Kidney tubule cell (primary cell): ENCODE results near the gene THBS2.
A peak's percentile ranks its signal among the peaks of the same experiment; 100 is the strongest.
"Not testable (repeated sequence)": the region's sequence is repeated elsewhere in the genome, so short reads cannot be mapped to it uniquely, and the experiment has no call there.

ENCODE experiments used
- DNase-seq: peaks from one replicate; pipeline ENCODE4 v3.0.0-alpha.2; 2018; ENCODE audit warnings: low spot score

The THBS2 gene

DNA sequence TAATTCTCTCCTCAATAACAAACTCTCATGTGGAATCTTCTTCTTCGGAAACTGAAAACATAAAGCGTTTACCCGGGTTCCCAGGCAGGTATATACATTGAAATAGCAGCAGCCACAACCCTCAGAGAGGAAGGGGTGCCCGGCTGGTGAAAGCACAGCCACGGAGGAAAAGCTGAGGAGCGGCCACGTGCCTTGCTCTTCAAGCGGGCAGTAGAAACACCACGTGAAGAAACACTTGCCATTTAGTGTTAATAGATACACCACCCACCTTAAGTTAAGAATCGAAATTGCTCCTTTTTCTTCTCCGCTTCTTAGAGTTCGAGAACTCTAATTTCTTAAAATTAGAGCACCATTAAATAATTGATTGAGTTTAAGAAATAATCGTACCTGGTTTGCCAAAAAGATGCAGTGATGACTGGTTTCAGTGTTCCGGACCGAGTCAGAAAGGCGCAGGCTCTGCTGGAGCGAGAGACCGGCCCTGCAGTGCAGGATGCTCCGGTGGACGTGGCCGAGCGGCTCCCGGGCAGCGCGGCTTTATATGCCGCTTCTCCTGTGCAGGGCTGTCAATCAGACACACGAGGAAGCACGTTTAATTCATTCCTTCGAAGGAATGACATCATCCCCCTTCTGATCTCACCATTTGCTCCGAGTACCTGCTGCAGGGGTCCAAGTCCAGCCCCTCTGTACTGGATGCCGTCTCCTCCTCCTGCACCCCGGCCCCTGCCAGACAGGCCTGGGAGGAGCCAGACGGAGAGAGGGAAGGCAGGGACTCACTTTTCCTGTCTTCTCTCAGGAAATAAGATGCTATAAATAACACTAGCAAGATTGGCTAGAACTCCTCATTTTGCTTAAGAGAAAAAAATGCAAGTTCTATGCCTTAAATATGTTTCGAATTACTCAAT lies at the start of gene THBS2:
Gene THBS2, minus strand, starts transcription at position 510 of the 902 bp plus-strand sequence. CDS start 3,062 bp downstream, outside the sequence.
- peak; percentile 63 for DNase-seq

GRCh38 chr6:169302716-169303115 lies 49.1 kb upstream of the THBS2 start:
- DNase-seq, result no peak

DNA sequence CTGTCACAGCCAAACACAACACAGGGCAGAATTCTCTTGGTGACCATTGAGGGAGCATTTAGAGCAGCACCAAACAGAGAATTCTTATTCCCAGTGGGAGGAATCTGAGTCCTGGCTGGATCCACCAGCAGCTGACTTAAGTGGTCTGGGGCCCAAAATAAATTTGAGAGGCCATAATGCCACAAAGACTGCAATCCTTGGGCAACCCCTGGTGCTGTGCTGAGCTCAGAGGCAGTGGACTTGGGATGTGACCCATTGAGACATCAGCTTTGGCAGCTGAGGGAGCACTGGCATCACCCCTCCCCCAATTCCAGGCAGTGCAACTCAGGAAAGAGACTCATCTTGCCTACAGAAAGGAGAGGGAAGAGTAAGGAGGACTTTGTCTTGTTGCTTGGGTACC lies 48.6 kb upstream of the THBS2 start:
- no peak for DNase-seq

DNA sequence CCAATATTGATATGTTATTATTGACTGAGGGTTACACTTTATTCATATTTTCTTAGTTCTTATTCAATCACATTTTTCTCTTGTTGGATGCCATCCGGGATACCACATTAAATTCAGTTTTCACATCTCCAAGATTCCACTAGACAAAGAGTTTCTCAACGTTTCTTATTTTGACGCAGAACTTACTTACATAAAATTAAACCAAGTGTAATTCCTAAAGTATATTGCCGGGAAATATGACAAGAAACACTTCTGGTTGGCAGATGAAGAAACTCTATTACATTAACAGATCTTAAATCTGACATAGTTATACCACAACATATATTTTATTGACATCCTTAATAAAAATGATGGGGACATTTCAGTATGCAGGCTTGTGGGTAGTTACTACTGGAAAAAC lies 47.3 kb upstream of the THBS2 start:
- DNase-seq, result no peak

DNA sequence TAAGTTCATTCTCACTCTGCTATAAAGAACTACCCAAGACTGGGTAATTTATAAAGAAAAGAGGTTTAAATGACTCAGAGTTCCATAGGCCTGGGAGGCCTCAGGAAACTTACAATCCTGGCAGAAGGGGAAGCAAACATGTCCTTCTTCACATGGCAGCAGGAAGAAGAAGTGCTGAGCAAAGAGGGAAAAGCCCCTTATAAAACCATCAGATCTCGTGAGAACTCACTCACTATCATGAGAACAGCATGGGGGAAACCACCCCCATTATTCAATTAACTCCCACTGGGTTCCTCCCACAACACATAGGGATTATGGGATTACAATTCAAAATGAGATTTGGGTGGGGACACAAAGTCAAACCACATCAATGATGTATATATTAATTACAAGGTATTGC lies 45.0 kb upstream of the THBS2 start:
- DNase-seq, result not testable (repeated sequence)

GRCh38 chr6:169296622-169297021 lies 43.0 kb upstream of the THBS2 start:
- no peak for DNase-seq

DNA sequence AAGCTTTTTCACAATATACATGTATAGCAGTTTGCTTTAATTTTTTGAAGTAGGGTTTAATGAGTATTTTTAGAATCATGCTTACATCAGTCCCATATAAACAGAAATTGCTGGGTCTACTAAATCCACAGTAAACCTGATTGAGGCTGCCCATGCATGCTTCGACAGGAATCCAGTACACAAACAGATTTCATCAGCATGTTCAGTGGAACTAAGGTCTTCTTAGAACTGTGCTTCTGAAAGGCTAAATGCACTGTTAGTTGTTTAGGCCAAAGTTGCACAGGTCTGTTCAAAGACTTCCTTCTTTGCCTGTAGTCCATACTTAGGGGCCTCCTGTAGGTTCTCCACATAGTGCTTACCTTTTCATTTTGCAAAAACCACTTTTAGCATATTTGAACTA lies 42.5 kb upstream of the THBS2 start:
- DNase-seq, result no peak

- no peak for DNase-seq
These were observed 39.5 kb upstream of the THBS2 start for GRCh38 chr6:169293196-169293595.

GRCh38 chr6:169292338-169293124 lies 38.9 kb upstream of the THBS2 start:
- peak; percentile 94 for DNase-seq

GRCh38 chr6:169291646-169292337 lies 38.1 kb upstream of the THBS2 start:
- DNase-seq, result peak; percentile 89

- DNase-seq, result peak; percentile 45
These were observed 37.5 kb upstream of the THBS2 start for GRCh38 chr6:169291148-169291547.

DNA sequence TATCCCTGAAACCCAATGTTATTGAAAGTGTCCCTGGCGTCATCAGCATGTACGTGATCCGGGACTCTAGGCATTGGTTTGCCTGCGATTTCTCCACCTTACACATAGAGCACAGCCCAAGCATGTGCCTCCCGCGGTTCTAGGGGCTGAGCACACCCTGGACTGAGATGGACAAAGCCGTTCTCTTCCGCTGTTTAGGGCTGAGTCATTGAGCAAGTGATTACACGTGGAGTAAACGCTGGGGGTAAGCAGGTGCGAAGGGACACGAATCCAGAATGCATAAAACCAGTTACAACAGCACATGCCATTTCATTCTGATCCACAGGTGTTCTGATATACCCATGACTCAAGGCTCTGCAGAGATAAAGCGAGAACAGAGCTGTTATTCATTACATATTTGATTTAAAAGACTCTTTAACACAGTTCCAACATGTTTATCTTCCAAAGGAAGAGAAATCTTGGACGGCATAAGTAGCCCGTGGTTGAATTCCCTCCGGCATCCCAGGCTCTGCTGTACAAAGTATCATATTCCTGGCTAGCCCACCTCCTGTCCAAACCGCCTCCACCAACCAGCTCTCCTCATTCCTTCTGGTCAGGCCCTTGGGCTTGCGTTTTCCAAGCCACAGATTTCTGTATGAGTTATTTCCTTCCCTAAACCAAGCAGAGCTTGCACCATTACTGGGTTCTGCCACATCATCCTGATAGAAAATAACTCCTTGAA lies 36.1 kb upstream of the THBS2 start:
- peak; percentile 29 for DNase-seq

GRCh38 chr6:169289257-169289618 lies 35.6 kb upstream of the THBS2 start:
- no peak for DNase-seq

DNA sequence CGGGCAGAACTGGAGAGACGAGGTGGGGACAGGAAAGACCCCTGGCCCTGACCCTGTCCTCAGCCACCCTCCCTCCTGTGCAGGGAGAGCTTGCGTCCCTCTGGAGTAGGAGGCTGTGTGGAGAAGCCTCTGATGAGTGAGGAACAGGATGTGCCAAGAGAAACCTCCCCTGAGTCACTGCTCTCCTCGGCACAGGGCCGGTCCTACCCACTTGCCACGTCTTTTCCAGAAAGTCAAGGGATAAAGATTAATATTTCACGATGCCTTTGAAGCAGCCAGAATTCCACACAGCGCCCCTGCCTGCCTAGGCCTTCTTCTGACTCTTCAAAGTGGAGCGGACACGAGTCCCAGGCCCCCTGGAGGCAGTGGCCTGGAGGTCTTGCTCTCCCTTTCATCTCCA lies 34.9 kb upstream of the THBS2 start:
- no peak for DNase-seq

GRCh38 chr6:169287675-169288074 lies 34.0 kb upstream of the THBS2 start:
- no peak for DNase-seq

DNA sequence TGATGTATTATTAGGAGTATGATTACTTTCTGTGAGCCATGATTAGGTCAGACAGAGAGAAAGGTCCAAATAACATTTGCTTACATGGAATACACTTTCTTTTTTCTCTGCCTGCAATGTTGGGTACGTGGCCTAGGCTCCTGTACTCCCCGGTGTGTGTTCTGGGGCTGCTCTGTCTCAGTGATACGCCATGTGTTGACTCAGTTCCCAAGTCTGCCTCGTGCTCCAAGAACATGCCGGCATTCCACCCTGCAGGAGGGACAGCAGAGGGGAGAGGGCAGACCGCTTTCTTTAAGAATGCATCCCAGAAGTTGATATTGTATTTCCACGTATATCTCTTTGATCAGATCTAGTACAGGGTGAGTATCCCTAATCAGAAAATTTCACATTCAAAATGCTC lies 33.3 kb upstream of the THBS2 start:
- DNase-seq, result no peak

DNA sequence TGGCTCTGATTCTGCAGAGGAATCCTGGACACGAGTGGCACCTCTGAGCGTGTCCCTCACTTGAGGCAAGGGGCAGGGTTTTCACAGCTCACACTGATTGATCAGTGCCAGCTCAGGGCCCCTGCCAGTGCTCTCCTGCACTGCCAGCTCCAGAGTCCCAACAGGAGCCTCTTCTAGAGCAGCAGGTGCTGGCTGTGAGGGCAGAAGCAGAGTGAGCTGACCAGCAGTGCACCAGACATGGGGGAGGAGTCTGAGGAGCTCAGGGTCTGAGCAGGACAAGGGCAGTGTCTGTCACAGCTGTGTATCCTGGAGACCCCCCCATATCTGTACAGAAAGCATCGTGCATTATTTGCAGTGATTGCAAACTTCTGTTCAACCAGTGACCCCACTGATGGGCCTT lies 31.5 kb upstream of the THBS2 start:
- DNase-seq, result no peak

GRCh38 chr6:169283924-169284323 lies 30.3 kb upstream of the THBS2 start:
- DNase-seq, result no peak

DNA sequence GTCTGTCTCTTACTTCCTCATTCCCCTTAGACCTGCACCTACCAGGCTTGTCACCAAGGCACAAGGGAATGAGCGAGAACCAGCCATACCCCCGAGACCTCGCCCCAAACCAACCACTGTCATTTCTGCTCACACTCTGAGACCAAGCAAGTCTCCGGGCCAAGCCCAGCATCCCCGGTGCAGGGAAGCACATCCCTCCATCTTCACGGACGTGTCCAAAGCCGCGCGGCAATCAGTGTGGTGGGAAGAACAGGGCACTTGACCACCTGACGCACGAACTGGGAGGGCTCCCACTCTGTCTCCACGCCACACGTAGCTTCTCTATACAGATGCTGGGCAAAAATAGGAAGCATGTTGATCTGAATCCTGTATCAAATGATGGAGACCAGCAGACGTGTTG lies 28.4 kb upstream of the THBS2 start:
- DNase-seq, result no peak

DNA sequence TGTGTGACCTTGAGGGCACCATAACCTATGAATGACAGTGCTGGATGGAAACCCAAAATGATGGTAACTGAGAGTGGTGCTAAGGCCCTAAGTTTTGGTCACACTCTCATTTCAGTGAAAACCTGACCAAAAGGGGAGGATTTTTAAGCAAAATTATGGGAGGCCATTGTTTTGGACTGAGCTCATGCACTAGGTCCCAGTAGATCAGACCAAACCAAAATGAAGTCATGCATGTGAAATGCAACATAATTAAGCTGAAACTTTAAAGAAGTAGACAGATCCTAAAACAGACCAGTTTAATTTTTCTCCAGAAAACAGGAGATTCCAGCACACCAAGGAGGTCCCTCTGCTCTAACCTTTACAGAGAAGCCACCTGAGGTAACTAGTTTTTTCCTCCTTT lies 24.0 kb upstream of the THBS2 start:
- DNase-seq, result no peak

- peak; percentile 50 for DNase-seq
These were observed 21.1 kb upstream of the THBS2 start for GRCh38 chr6:169274781-169275180.

GRCh38 chr6:169273511-169273910 lies 19.9 kb upstream of the THBS2 start:
- DNase-seq, result no peak
